ENCODE measurements around the gene DGKZ.

DNA sequence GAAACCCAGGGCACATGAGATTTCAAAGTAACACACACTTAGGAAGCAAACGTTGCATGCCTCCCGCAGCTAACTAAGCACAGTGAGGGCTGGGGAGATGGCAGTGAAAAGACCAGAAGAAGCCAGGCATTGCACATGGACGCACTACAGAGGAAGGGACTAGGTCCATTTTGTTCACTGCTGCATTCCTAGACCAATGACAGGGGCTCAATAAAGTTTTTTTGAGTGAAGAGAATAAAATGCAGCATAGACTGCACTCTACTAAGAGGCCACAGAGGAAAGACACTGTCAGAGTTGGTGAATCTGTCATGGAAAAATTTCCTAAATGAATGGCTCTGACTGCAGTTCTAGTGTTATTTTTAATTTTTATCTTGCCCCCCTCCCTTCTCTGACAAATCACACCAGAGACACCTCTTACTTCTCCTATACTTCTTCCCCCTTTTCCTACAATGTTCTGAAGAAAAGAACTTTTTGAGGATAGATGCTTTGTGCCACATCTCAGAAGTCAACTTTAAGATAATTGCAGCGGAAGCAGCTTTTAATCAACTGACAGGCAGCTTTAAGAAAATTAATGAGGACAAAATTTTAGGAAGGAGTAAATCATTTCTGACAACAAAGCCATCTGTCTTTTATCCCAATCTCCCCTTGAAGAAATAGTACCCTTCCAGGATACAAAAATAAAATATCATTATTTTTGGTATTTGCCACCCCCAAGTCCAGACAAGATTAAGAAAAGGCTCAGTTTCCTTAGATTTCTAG, 79.1 kb downstream of the DGKZ start:
- TF ChIP-seq, protein P1, sequence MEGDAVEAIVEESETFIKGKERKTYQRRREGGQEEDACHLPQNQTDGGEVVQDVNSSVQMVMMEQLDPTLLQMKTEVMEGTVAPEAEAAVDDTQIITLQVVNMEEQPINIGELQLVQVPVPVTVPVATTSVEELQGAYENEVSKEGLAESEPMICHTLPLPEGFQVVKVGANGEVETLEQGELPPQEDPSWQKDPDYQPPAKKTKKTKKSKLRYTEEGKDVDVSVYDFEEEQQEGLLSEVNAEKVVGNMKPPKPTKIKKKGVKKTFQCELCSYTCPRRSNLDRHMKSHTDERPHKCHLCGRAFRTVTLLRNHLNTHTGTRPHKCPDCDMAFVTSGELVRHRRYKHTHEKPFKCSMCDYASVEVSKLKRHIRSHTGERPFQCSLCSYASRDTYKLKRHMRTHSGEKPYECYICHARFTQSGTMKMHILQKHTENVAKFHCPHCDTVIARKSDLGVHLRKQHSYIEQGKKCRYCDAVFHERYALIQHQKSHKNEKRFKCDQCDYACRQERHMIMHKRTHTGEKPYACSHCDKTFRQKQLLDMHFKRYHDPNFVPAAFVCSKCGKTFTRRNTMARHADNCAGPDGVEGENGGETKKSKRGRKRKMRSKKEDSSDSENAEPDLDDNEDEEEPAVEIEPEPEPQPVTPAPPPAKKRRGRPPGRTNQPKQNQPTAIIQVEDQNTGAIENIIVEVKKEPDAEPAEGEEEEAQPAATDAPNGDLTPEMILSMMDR (IDR thresholded peaks at IDR 0.05 in 8 of 11, conservative IDR thresholded peaks at IDR 0.05 in 3 of 11), result no peak
- TF ChIP-seq POLR2A (IDR thresholded peaks at IDR 0.05) (no peak), POLR2AphosphoS5 (IDR thresholded peaks at IDR 0.05) (no peak)
